Renal pelvis (tissue), 4 donors: ENCODE measurements around the gene ATP2C2. TPM values are rescaled to one million over a fixed set of nuclear protein-coding genes. Genes with fewer than 3 reads are reported as not detected.
"Not testable (repeated sequence)": the region's sequence is repeated elsewhere in the genome, so short reads cannot be mapped to it uniquely, and the experiment has no call there.

Source experiments
- DNase-seq: peaks from one replicate; pipeline ENCODE4 v3.0.0-alpha.2; 2013
- polyA plus RNA-seq, 3 donors: library from polyadenylated mRNA; unstranded; fragments of 120-200 nt; gene quantifications; one replicate each; pipeline ENCODE4 v1.2.1, GENCODE V29; 2013; ENCODE audit not compliant: insufficient read length in 3 of 3

Gene ATP2C2
- polyA plus RNA-seq, 3 donors, result 0.46 to 2.9 (median 1.4) TPM

GRCh38 chr16:84396537-84397008 is 28.2 kb downstream of the ATP2C2 start:
- no peak for DNase-seq

DNA sequence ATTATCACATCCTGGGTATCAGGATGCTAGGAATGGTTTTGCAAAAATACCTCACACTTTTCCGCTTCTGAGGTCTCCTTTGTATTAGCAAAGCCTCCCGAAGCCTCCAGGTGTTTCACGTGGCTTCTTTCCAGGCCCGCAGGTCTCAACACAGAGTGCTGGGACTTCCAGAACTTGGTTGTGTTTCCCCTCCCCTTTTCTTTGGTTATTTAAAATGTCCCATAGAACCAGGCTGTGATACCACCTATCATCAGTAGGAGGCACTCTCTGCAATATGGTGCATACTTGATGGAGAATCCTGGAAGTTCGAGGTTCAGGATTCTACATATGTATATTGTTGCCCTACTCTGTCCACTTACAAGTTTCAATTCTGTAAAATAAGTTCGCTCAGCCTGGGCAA is 28.8 kb downstream of the ATP2C2 start:
- DNase-seq, result no peak

DNA sequence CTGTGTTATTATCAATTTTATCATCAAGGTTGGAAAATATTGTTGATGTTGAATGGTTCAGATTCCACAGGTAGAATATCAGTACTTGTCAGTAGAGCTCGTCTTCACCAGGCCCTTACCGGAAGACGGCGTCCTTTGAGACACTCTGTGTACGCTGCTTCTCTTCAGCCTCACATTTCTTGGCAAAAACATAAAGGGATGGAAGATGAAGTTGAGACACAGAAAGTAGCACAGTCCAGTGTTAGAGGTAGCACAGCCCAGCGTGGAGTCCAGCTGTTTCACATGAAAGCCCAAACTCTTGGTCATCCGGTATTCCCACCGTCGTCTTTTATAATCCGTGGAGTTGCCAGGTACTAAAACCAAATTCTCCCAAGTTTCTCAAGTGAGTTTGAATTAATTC is 30.4 kb downstream of the ATP2C2 start:
- DNase-seq, result no peak

GRCh38 chr16:84399912-84400311 is 31.6 kb downstream of the ATP2C2 start:
- not testable (repeated sequence) for DNase-seq

DNA sequence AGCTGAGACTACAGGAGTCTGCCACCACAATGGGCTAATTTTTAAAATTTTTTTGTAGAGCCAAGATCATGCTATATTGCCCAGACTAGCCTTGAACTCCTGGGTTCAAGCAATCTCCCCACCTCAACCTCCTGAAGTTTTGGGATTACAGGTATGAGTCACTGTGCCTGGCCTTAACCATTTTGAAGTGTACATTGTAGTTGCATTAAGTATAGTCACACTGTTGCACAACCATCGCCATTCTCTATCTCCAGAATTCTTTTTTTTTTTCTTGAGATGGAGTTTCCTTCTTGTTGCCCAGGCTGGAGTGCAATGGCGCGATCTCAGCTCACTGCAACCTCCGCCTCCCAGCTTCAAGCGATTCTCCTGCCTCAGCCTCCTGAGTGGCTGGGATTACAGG is 35.1 kb downstream of the ATP2C2 start:
- not testable (repeated sequence) for DNase-seq

GRCh38 chr16:84404324-84404723 is 36.0 kb downstream of the ATP2C2 start:
- no peak for DNase-seq

DNA sequence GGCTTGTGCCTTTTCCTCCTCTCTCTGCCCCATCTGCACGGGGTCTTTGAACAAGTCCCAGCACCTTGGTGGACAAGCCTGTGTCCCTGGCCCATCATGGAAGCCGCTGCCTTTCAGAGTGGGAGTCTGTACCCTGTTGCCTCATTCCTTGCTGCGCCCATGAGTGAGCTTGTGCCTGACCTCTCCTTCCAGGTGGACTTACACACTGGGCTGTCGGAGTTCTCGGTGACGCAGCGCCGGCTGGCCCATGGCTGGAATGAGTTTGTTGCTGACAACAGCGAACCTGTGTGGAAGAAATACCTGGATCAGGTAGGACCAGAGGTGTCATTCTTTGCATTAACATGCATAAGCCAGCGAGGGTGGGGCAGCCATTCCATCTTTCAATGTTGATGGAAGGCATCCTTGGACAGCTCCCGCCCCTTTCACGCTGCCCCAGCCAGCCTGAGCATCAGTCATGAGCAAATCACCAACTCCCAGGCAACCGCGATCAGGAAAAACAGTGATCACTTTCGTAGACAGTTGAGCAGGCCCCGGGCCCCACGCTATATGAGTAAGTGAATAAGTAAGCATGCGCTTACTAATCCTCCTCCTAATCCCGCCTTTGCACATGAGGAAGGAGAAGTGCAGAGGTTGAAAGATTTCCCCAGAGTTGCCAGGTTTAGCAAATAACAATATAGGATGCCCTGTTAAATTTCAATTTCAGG is 36.8 kb downstream of the ATP2C2 start:
- no peak for DNase-seq

DNA sequence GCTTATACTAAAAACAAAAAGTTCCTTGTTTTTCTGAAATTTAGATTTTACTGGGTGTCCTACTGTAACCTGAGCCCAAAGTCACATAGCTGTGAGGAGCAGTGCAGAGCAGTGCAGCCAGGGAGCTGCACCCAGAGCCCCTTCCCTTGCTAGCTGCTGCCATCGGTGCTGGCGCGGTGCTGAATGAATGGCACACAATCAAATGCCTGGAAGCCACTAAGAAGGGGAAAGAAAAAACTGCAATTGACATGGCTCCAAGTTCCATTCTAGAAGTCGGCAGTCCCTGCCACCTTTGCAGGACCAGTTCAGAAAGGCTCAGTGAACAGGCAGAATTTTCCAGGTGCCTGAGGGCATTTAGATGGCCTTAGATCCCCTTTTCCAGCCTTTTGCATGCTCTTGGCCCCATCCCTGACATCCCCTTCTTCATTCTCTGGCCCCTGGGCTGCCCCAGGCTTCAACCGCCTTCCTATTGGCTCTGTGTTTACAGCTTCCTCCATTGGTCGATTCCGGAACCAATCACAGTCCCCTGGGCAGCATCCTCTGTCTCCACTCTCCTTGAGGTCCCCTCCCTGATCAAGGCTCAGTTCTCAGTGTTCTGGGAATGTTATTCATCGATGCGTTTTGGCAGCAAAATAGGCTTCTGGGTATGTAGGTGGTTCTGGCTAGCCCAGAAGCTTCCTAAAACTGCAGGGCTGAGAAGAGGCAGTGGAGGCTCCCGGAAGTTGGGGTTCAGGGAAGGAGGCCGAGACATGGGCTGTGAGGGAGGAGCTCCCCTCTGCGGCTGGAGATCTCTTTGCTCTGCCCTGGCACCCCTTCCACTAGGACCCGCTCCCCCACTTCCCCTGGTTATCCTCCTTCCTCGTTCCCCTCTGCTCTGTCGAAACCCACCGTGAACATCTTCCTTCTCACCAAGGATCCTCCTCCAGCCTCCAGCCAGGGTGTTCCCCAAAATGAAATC is 37.9 kb downstream of the ATP2C2 start:
- DNase-seq, result no peak

DNA sequence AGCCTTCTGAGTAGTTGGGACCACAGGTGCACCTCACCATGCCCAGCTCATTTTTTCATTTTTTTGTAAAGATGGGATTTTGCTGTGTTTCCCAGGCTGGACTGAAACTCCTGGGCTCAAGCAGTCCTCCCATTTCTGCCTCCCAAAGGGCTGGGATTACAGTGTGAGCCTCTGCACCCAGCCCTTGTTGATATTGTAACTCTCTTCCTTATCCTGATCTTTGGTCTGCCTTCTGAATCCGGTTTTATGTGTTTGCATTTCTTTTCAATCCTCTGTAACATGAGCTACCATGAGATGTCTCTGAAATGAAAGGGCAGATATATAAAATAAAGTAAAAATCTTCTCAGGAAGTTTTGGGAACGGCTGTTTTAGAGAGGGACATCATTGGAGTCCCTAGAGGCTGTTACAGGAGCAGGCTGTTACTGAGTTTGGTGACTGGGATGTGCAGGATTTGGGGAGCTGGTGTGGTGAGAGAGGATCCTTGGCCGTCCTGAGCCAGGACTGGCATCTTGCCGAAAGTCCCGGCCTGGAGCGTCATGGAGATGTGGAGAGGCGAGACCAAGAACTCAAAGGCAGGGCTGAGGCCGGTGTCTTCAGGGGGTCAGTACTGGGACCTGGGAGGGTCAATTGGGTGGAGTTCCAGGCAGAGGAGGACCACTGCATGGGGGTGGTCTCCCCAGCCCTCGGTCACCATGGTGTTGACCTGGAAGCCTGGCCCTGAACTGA is 39.4 kb downstream of the ATP2C2 start:
- no peak for DNase-seq

DNA sequence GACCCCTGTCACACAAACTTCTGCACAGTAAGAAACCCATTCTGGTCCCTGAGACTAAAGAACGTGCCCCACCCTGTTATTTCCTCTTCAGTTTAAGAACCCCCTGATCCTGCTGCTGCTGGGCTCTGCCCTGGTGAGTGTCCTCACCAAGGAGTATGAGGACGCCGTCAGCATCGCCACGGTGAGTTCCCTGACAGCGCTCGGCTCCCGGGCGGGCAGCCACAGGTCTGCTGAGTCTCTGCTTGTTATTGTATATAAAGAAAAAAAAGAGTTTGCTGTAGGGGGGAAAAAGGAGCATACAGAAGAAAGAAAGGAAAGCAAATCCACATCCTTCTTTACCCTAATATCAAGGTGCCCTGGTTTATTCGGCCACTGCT is 40.0 kb downstream of the ATP2C2 start:
- DNase-seq, result no peak

GRCh38 chr16:84408856-84409255 is 40.5 kb downstream of the ATP2C2 start:
- DNase-seq, result no peak

GRCh38 chr16:84410361-84411138 is 42.2 kb downstream of the ATP2C2 start:
- no peak for DNase-seq

DNA sequence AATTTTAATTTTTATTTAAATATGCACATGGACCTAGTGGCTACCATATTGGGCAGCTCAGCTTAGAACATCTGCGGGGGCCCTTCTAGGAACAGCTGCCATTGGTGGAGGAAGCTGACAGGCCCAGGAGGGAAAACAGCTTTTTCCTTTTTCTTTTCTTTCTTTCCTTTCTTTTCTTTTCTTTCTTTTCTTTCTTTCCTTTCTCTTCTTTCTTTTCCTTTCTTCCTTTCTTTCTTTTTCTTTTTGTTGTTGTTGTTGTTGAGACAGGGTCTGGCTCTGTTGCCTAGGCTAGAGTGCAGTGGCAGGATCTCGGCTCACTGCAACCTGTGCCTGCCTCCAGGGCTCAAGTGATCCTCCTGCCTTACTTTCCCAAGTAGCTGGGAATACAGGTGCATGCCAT is 43.4 kb downstream of the ATP2C2 start:
- DNase-seq, result no peak

DNA sequence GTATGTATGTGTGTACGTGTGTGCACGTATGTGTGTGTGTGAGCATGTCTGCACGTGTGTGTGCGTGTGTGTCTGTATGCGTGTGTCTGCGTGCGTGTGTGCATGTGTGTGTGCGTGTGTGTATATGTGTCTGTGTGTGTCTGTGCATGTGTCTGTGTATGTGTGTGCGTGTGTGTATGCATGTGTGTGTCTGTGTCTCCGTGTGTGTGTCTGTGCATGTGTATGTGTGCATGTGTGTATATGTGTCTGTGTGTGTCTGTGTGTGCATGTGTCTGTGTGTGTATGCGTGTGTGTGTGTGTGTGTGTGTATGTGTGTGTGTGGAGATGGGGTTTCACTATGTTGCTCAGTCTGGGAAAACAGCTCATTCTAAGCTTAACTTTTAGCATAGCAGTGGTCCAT is 43.9 kb downstream of the ATP2C2 start:
- DNase-seq, result no peak

GRCh38 chr16:84413244-84414004 is 45.1 kb downstream of the ATP2C2 start:
- DNase-seq, result no peak

GRCh38 chr16:84414789-84415326 is 46.5 kb downstream of the ATP2C2 start:
- DNase-seq, result no peak

DNA sequence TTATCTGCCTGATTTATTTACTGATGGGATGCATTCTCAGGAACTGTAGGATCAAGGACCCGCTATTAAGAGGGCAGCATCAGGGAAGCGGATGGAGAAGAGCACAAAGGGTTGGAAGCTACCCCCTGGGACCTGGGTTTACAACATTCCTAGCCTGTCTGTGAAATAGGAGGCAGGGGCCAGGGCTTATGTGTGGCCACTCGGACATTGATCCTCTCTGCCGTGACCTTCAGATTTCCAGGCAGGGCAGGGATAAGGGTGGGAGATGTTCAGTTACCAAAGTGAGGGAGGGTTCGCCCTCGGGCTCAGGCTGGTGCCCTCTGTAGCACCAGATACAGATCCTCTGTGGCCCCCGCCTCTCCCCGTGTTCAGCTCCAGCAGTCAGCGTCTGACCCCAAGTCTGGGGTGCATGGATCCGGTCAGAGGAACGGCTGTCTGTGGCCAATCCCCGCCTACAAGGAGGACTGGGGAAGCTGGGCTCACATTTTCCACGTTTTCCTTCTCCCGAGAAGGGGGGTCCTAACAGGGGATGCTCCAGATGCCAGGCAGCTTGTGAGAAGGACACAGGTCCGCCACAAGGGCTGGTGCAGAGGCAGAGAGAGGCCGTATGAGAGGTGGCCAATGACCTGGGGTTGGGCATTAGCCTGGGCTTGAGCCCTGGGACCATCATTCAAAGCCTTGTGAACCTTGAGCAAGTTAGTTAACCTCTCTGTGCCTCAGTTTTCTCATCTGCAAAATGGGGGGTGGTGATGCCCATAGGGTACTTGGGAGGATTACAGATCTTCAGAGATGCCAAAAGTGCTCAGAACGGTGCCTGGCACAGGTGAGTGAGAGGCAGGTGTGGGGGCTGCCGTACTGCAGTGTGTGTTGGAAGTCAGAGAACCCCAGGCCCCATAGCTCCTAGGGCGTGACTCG is 48.3 kb downstream of the ATP2C2 start:
- no peak for DNase-seq

- no peak for DNase-seq
Observed at GRCh38 chr16:84418056-84418849, 49.9 kb downstream of the ATP2C2 start.
